HEK293 (cell line): Measurements from ENCODE around the gene ANKRD53.

Source experiments
- CTCF ChIA-PET: fragments of 350-600 bp; formaldehyde crosslinking; extraction: SDS; loops from one replicate; lab custom pipeline; 2021; ENCODE audit warnings: antibody characterized with exemption; lab: Yijun Ruan, JAX
- POLR2A ChIA-PET: fragments of 300-600 bp; formaldehyde crosslinking; extraction: SDS; loops from one replicate; lab custom pipeline; 2020; ENCODE audit warnings: antibody characterized with exemption, inconsistent platforms; lab: Yijun Ruan, JAX
- H3K27ac ChIP-seq: fragments of 200-500 bp; sonication (Bioruptor generic); 2 replicates; pipeline ENCODE4 v1.5.1; 2014; ENCODE audit warnings: low read depth, low read length, control low read depth, inconsistent platforms; ENCODE audit errors: extremely low read depth
- H3K36me3 ChIP-seq, 2 experiments: fragments of 200-500 bp in 1 of 2; sonication (Bioruptor generic) in 1 of 2; 1 replicate in 1 of 2; 2 replicates in 1 of 2; pipeline ENCODE4 v1.5.1; 2014 to 2017; ENCODE audit warnings: inconsistent platforms in 2 of 2, low read length in 2 of 2; ENCODE audit not compliant: control insufficient read depth in 2 of 2, insufficient read depth in 1 of 2
- H3K4me1 ChIP-seq: fragments of 200-500 bp; sonication (Bioruptor generic); 2 replicates; pipeline ENCODE4 v1.5.1; 2014; ENCODE audit warnings: mild to moderate bottlenecking, low read length, inconsistent platforms; ENCODE audit not compliant: control insufficient read depth, insufficient read depth
- H3K4me3 ChIP-seq: 2 replicates; pipeline ENCODE4 v1.5.1; 2011; ENCODE audit warnings: low read depth, mild to moderate bottlenecking, control low read depth, low read length, moderate library complexity
- H3K9me3 ChIP-seq: fragments of 200-500 bp; sonication (Bioruptor generic); 2 replicates; pipeline ENCODE4 v1.5.1; 2014; ENCODE audit warnings: low read depth, low read length, inconsistent platforms; ENCODE audit not compliant: control insufficient read depth, insufficient read depth
- KLF10 ChIP-seq: fragments of 450-650 bp; IDR thresholded peaks from 2 replicates; pipeline ENCODE4 v1.5.1; 2018; ENCODE audit warnings: missing biosample characterization, mild to moderate bottlenecking, missing genetic modification characterization
- KLF7 ChIP-seq: fragments of 450-650 bp; formaldehyde crosslinking; IDR thresholded peaks from 2 replicates; pipeline ENCODE4 v1.5.1; 2016; ENCODE audit warnings: missing biosample characterization, missing genetic modification characterization, borderline replicate concordance
- PBX3 ChIP-seq: sonication (generic); formaldehyde crosslinking; IDR thresholded peaks from 2 replicates; pipeline ENCODE4 v1.8.1; 2022; ENCODE audit warnings: mild to moderate bottlenecking, moderate library complexity, missing genetic modification reagents
- SETDB1 ChIP-seq: IDR thresholded peaks from one replicate; pipeline ENCODE4 v1.6.1; 2017; ENCODE audit warnings: mild to moderate bottlenecking, low read length, moderate library complexity, mixed read lengths; ENCODE audit not compliant: insufficient read length
- TSHZ1 ChIP-seq: fragments of 450-650 bp; formaldehyde crosslinking; IDR thresholded peaks from 2 replicates; pipeline ENCODE4 v1.5.1; 2016; ENCODE audit warnings: missing biosample characterization, missing genetic modification characterization, borderline replicate concordance
- ZBTB1 ChIP-seq: fragments of 450-650 bp; formaldehyde crosslinking; IDR thresholded peaks from 2 replicates; pipeline ENCODE4 v1.5.1; 2016; ENCODE audit warnings: missing biosample characterization, missing genetic modification characterization
- ZBTB48 ChIP-seq: fragments of 450-650 bp; formaldehyde crosslinking; IDR thresholded peaks from 2 replicates; pipeline ENCODE4 v1.5.1; 2016; ENCODE audit warnings: missing biosample characterization, missing genetic modification characterization
- ZBTB49 ChIP-seq: fragments of 450-650 bp; formaldehyde crosslinking; IDR thresholded peaks from 2 replicates; pipeline ENCODE4 v1.5.1; 2016; ENCODE audit warnings: missing biosample characterization, missing genetic modification characterization, low read depth
- ZNF133 ChIP-seq: fragments of 450-650 bp; formaldehyde crosslinking; IDR thresholded peaks from 2 replicates; pipeline ENCODE4 v1.5.1; 2016; ENCODE audit warnings: missing biosample characterization, missing genetic modification characterization
- ZNF169 ChIP-seq: fragments of 450-650 bp; formaldehyde crosslinking; IDR thresholded peaks from 2 replicates; pipeline ENCODE4 v1.5.1; 2016; ENCODE audit warnings: missing biosample characterization, missing genetic modification characterization
- ZNF248 ChIP-seq: fragments of 450-650 bp; formaldehyde crosslinking; IDR thresholded peaks from 2 replicates; pipeline ENCODE4 v1.5.1; 2017; ENCODE audit warnings: missing biosample characterization, missing genetic modification characterization
- ZNF449 ChIP-seq: fragments of 450-650 bp; formaldehyde crosslinking; IDR thresholded peaks from 2 replicates; pipeline ENCODE4 v1.5.1; 2017; ENCODE audit warnings: missing biosample characterization, mild to moderate bottlenecking, missing genetic modification characterization, moderate library complexity
- ZNF473 ChIP-seq: fragments of 450-650 bp; formaldehyde crosslinking; IDR thresholded peaks from 2 replicates; pipeline ENCODE4 v1.5.1; 2017; ENCODE audit warnings: missing biosample characterization, missing genetic modification characterization
- ZNF501 ChIP-seq: fragments of 450-650 bp; formaldehyde crosslinking; IDR thresholded peaks from 2 replicates; pipeline ENCODE4 v1.5.1; 2016; ENCODE audit warnings: missing biosample characterization, missing genetic modification characterization
- ZNF544 ChIP-seq: fragments of 450-650 bp; formaldehyde crosslinking; IDR thresholded peaks from 2 replicates; pipeline ENCODE4 v1.5.0; 2017; ENCODE audit warnings: missing biosample characterization, missing genetic modification characterization
- ZNF629 ChIP-seq: fragments of 450-650 bp; formaldehyde crosslinking; IDR thresholded peaks from 2 replicates; pipeline ENCODE4 v1.5.1; 2017; ENCODE audit warnings: missing biosample characterization, missing genetic modification characterization
- ZNF639 ChIP-seq: fragments of 450-650 bp; formaldehyde crosslinking; IDR thresholded peaks from 2 replicates; pipeline ENCODE4 v1.5.1; 2016; ENCODE audit warnings: missing biosample characterization, missing genetic modification characterization
- ZNF654 ChIP-seq: fragments of 450-650 bp; formaldehyde crosslinking; IDR thresholded peaks from 2 replicates; pipeline ENCODE4 v1.5.1; 2016; ENCODE audit warnings: low read depth, missing biosample characterization, missing genetic modification characterization
- ZNF792 ChIP-seq: fragments of 450-650 bp; formaldehyde crosslinking; IDR thresholded peaks from 2 replicates; pipeline ENCODE4 v1.5.1; 2016; ENCODE audit warnings: missing biosample characterization, missing genetic modification characterization

Gene ANKRD53

GRCh38 chr2:70965506-70965905 is 12.9 kb upstream of the ANKRD53 start:
- POLR2A ChIA-PET = interaction anchor here (0.7 kb wide), 1 partner anchor 414 kb away, joined by 5 read pairs; no protein-coding TSS in a partner anchor
- TF ChIP-seq ZBTB49 (tag by site-specific recombination) = no peak
- TF ChIP-seq, all 188 proteins: peak for 0
- CTCF ChIA-PET = interaction anchor here (1.0 to 2.3 kb wide), 4 partner anchors 14 to 94 kb away, joined by 4 to 17 read pairs (median 8); no protein-coding TSS in a partner anchor
- no peak overlapping the region for H3K27ac ChIP-seq
- H3K4me1 ChIP-seq = no peaks in the 10 kb centered on the region
- peaks cover 0 to 13% of the 10 kb centered on the region in 2 experiments; a peak in 1 of 3 replicates for H3K36me3 ChIP-seq
- H3K4me3 ChIP-seq = no peak overlapping the region
- no peaks in the 10 kb centered on the region for H3K9me3 ChIP-seq

GRCh38 chr2:70966681-70967080 is 11.7 kb upstream of the ANKRD53 start:
- ChIA-PET POLR2A (interaction anchor here (1.6 kb wide), 1 partner anchor 12 kb away, joined by 3 read pairs; no protein-coding TSS in a partner anchor), CTCF (interaction anchor here (0.6 to 2.3 kb wide), 8 partner anchors 12 to 405 kb away, joined by 3 to 17 read pairs (median 4); no protein-coding TSS in a partner anchor)
- Histone ChIP-seq H3K4me1 (no peaks in the 10 kb centered on the region), H3K27ac (no peak overlapping the region), H3K9me3 (no peaks in the 10 kb centered on the region), H3K36me3 (peaks cover 0 to 13% of the 10 kb centered on the region in 2 experiments; a peak in 1 of 3 replicates), H3K4me3 (no peak overlapping the region)
- TF ChIP-seq ZNF169 (tag by site-specific recombination) (no peak), ZBTB1 (tag by site-specific recombination) (no peak), KLF7 (no peak), TSHZ1 (tag by site-specific recombination) (no peak), ZNF133 (tag by site-specific recombination) (no peak), ZNF248 (tag by site-specific recombination) (no peak), ZNF544 (no peak), ZNF792 (tag by site-specific recombination) (no peak), ZNF639 (tag by site-specific recombination) (no peak), PBX3 (CRISPR knock-in tag) (no peak), ZNF629 (tag by site-specific recombination) (no peak), ZNF501 (tag by site-specific recombination) (no peak), ZNF473 (tag by site-specific recombination) (no peak), SETDB1 (no peak), ZBTB48 (tag by site-specific recombination) (no peak), ZNF449 (no peak), ZNF654 (no peak), KLF10 (tag by site-specific recombination) (no peak)
